SIG-M5 treated with dmso at 0.1 percent for 504 hours (cell line): ENCODE data around the gene BCL2L11.
"Not testable (repeated sequence)": the region's sequence is repeated elsewhere in the genome, so short reads cannot be mapped to it uniquely, and the experiment has no call there.

Experiments used
- DNase-seq: peaks from one replicate; lab custom pipeline; 2025; ENCODE audit not compliant: unreplicated experiment; lab: John Stamatoyannopoulos, UW

Gene BCL2L11

GRCh38 chr2:111120253-111121027, at the start of gene BCL2L11:
BCL2L11 (plus strand) TSS chr2:111120914; CDS start chr2:111123746, 2,832 bp downstream.
- peak; percentile 92 for DNase-seq

- DNase-seq = no peak
These were observed 49.0 kb upstream of the BCL2L11 start for GRCh38 chr2:111071600-111072171.

- no peak for DNase-seq
These were observed 48.4 kb upstream of the BCL2L11 start for GRCh38 chr2:111072220-111072871.

GRCh38 chr2:111082659-111083058, 38.1 kb upstream of the BCL2L11 start:
- not testable (repeated sequence) for DNase-seq

DNA sequence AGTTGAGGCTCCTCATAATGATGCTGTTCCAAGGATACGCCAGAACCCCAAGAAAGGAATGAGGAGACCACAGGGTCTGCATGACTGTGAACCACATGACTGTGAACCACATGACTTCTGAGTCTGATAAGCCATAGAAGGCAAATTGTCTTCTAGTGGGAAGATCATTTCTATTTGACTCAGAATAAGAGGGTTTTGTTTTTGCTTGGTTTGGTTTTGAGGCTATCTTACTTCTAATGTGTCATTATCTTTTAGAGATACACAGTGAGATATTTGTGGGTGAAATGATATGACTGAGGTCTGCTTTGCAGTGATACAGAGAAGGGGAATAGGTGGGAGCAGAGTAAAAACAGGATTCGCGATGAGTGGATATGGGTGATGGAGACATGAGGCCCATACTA, 28.9 kb upstream of the BCL2L11 start:
- no peak for DNase-seq

GRCh38 chr2:111094691-111095090, 26.0 kb upstream of the BCL2L11 start:
- DNase-seq = no peak

DNA sequence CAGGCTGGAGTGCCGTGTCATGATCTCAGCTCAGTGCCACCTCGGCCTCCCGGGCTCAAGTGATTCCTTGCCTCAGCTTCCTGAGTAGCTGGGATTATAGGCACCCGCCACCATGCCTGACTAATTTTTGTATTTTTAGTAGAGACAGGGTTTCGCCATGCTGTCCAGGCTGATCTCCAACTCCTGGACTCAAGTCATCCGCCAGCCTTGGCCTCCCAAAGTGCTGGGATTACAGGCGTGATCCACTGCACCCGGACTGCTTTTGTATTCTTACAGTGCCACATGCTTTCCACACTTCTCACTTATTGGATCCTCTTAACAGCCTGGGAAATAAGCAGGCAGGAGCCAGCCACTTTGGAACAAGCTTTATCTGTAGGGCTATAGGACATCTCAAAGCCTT, 25.3 kb upstream of the BCL2L11 start:
- no peak for DNase-seq

DNA sequence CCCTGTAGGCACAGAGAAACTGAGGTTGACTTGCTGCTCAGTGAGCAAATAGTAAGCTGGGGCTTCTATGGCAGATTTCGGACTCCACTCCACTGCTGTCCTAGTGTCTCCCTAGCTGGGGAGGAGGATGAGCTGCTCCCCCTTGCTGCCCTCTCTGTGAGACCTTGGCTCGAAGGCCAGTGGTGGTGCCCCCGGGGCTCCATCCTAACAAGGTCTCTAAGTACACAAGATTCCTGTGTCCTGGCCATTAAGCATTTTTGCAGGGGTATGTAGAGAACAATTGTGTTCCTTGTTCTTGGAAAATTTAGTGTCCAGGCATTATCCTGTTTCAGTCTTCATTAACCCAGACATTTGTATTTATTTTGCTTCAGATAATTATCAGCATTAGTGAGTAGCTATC, 21.3 kb upstream of the BCL2L11 start:
- DNase-seq = no peak

DNA sequence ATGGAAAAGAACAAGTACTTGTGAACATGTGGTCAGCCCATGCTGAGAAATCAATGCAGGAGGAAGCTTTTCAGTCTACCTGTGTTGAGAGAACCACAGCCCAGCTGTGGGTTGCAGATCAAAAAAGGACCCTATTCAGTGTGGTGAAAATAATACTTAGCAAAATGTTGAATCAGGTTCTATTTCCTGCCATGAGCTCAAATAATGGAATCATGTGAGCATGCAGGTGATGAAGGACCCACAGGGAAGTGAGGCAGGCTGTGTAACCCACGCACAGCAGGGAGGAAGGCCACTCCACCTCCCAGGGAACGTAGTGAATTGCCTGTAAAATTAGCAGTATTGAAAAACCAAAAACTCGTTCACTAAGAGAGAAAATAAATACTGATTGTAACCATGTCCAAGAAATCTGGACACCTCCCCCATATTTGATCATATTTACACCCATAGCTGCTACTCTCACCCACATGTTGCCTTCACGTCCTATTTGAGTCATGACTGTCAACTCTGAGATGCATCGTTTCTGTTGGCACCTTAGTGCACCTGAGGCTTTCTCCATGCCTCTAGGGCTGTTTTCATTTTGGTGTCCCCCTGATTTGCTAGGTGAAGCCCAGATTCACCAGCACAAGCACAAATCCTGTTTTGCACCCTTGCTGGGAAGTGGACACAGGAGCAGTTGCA, 20.5 kb upstream of the BCL2L11 start:
- no peak for DNase-seq

GRCh38 chr2:111100765-111101162, 19.9 kb upstream of the BCL2L11 start:
- peak; percentile 95 for DNase-seq

- DNase-seq = no peak
These were observed 19.1 kb upstream of the BCL2L11 start for GRCh38 chr2:111101592-111101991.

DNA sequence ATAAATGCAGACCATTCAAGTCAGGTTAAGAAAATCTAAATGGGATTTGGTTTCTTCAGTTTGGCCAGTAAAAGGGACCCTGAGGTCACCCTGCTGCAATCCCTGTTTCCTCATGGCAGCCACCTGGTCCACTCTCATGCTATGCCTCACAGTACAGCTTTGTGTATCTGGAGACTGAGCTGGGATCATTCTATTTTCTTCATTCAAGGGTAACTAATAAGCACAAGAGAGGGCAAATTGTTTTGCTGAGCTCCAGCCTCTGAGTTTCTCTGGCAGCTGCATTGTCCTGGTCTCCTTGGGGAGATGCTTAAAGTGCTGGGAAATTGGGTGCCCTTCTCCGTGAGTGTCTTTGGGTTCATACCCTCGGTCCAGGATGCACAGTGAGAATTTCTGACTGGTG, 18.5 kb upstream of the BCL2L11 start:
- no peak for DNase-seq

DNA sequence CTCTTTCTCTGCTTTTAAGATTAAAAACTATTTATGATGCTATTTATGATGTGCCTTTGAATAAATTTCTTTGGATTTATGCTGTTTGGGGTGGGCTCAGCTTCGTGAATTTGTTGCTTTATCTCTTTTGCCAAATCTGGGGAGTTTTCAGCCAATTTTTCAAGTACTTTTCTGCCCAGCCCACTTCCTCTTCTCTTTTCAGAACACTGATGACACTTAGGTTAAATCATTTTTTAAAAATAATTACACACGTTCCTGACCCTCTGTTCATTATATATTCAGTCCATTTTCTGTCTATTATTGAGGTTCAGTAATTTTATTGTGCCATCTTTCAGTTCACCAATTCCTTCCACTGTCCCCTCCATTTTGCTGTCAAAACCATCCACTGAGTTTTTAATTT, 14.8 kb upstream of the BCL2L11 start:
- no peak for DNase-seq

- DNase-seq = no peak
These were observed 14.0 kb upstream of the BCL2L11 start for GRCh38 chr2:111106706-111107105.

DNA sequence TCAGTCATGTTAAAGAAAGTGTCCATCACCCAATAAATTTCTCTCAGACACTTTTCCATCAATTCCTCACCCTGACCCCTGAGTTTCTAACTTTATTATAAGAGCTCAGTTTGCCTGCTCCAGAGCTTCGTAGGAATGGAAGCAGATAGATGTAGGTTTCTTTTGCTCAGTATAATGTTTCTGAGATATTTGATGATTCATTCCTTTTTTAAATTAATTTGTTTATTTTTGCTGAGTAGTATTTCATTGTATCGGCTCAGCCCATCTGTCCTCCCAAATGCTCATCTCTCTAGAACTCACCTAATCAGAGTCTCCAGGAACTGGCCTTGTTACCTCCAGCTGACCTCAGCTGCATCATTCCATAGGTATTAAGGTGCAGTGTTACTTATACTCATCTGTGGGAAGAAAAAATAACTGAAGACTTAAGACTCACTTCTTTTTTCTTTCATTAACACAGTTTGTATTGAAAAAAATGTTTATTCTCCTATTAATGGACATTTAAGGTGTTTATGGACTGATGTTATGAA, 11.9 kb upstream of the BCL2L11 start:
- no peak for DNase-seq

DNA sequence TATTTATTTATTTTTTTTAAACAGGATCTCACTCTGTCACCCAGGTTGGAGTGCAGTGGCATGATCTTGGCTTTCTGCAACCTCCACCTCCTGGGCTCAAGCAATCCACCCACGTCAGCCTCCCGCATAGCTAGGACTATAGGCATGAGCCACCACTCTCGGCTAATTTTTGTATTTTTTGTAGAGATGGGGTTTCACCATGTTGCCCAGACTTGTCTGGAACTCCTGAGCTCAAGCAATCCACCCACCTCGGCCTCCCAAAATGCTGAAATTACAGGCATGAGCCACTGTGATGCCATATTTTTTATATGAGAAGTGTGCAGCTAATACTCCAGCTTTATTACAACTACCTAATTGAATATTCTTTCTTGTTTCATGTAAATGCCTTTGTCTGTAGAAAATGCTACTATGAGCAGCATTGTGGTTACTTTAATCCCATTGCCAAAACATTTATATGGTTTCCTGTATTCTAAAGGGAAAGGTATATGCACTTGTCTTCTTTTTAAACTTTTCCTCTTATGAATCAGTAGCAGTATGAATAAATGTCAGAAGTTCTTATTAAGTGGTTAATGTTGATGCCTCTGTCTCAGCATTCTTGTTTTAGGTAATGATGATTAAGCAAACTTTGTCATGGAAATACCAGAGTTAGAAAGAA, 9.5 kb upstream of the BCL2L11 start:
- DNase-seq = no peak

DNA sequence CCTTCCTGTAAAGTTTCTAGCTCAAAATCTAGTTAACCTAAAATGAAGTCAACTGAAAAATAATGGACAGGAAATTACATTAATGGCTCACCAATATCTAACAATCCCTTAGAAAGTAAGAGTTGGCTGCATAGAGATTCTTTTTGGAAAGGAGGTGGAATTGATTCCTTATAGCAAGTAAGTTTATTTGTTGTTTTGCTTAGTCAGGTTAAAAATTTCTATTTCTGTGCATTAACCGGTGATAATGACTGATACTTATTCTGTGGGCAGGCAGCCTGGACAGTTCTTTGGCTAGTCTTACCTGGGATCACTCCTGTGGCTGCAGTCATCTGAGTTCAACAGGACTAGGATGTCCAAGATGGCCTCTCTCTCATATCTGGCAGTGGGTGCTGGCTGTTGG, 6.9 kb upstream of the BCL2L11 start:
- no peak for DNase-seq

GRCh38 chr2:111116011-111116746, 4.5 kb upstream of the BCL2L11 start:
- DNase-seq = no peak

DNA sequence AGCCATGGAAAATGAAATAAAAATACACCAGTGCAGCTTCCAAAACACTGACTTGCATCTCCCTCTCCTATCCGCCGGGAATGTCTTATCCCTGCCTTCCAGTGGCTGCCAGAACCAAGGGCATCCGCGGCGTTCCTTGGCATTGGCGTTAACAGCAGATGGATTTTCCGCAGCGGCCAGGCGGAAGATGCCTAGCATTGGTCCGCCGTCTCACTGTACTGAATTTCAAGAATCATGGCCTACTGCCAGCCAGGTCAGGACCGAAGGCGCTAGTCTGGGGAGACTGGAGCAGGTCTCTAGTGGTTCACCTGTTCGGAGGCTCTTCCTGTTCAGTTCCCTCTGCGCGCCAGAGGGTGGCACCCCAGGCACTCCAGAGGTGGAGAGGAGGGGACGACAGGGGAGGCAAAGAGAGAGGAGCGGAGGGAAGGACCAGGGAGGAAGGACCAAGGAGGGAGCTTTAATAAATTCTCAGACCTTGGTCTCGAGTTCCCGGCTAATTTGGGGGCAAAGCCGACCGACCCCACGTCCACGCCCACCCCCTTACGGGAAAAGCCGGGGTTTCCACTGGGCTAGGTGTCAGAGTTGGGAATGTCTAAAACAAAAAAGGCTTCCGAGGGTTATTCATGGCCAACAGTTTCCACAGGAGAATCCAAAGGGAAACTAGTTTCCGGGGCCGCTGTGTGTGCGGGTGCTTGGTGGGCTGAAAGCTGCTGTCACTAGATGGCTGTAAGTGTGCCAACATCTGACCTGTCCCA, 3.7 kb upstream of the BCL2L11 start:
- peak; percentile 88 for DNase-seq
